Measurements from ENCODE around the gene FCN2.

Gene FCN2

GRCh38 chr9:134889386-134890154, 9.0 kb downstream of the FCN2 start:
- Histone ChIP-seq H3K27me3 (ENCODE audit: insufficient read depth, low read length) (peaks cover 12% of the 10 kb centered on the region; the same call in 1 of the 2 replicates), H3K4me1 (ENCODE audit: control insufficient read depth, insufficient read depth, low read length, unreplicated experiment) (no peaks in the 10 kb centered on the region)

GRCh38 chr9:134890155-134890495, 9.5 kb downstream of the FCN2 start:
- Histone ChIP-seq H3K27me3 (ENCODE audit: insufficient read depth, low read length) (peaks cover 12% of the 10 kb centered on the region; the same call in 1 of the 2 replicates), H3K79me2 (ENCODE audit: control insufficient read depth, insufficient read depth, low read length, unreplicated experiment) (no peaks in the 10 kb centered on the region), H3K36me3 (ENCODE audit: insufficient read depth, low read length) (no peaks in the 10 kb centered on the region), H3K4me3 (ENCODE audit: low read depth, low read length) (no peak overlapping the region), H3K27ac (ENCODE audit: low read depth, low read length) (no peak overlapping the region), H3K4me1 (ENCODE audit: control insufficient read depth, insufficient read depth, low read length, unreplicated experiment) (peaks cover 5% of the 10 kb centered on the region), H2AFZ (ENCODE audit: low read length, unreplicated experiment) (no peak overlapping the region)

More at GRCh38 chr9:134889386-134890154, 9.0 kb downstream of the FCN2 start:
- Histone ChIP-seq H3K79me2 (ENCODE audit: control insufficient read depth, insufficient read depth, low read length, unreplicated experiment) (no peaks in the 10 kb centered on the region), H3K27ac (ENCODE audit: low read depth, low read length) (no peak overlapping the region), H3K36me3 (ENCODE audit: insufficient read depth, low read length) (no peaks in the 10 kb centered on the region), H3K4me3 (ENCODE audit: low read depth, low read length) (no peak overlapping the region), H2AFZ (ENCODE audit: low read length, unreplicated experiment) (no peak overlapping the region)

- H3K27ac ChIP-seq (ENCODE audit: low read depth, low read length) = no peak overlapping the region
- H3K27me3 ChIP-seq (ENCODE audit: insufficient read depth, low read length) = peaks cover 12% of the 10 kb centered on the region; the same call in 1 of the 2 replicates
- no peaks in the 10 kb centered on the region for H3K79me2 ChIP-seq (ENCODE audit: control insufficient read depth, insufficient read depth, low read length, unreplicated experiment)
- H3K4me1 ChIP-seq (ENCODE audit: control insufficient read depth, insufficient read depth, low read length, unreplicated experiment) = peaks cover 12% of the 10 kb centered on the region
- no peak overlapping the region for H3K4me3 ChIP-seq (ENCODE audit: low read depth, low read length)
- H2AFZ ChIP-seq (ENCODE audit: low read length, unreplicated experiment) = no peak overlapping the region
- no peaks in the 10 kb centered on the region for H3K36me3 ChIP-seq (ENCODE audit: insufficient read depth, low read length)
Measured at GRCh38 chr9:134891053-134891452, 10.4 kb downstream of the FCN2 start.

- Histone ChIP-seq H2AFZ (ENCODE audit: low read length, unreplicated experiment) (no peak overlapping the region), H3K4me3 (ENCODE audit: low read depth, low read length) (no peak overlapping the region), H3K27me3 (ENCODE audit: insufficient read depth, low read length) (peaks cover 11% of the 10 kb centered on the region; the same call in 1 of the 2 replicates), H3K36me3 (ENCODE audit: insufficient read depth, low read length) (no peaks in the 10 kb centered on the region), H3K79me2 (ENCODE audit: control insufficient read depth, insufficient read depth, low read length, unreplicated experiment) (no peaks in the 10 kb centered on the region), H3K4me1 (ENCODE audit: control insufficient read depth, insufficient read depth, low read length, unreplicated experiment) (peaks cover 18% of the 10 kb centered on the region), H3K27ac (ENCODE audit: low read depth, low read length) (no peak overlapping the region)
Measured at GRCh38 chr9:134891713-134892112, 11.1 kb downstream of the FCN2 start.

GRCh38 chr9:134892221-134892620, 11.6 kb downstream of the FCN2 start:
- H3K27ac ChIP-seq (ENCODE audit: low read depth, low read length) = no peak overlapping the region
- H3K4me3 ChIP-seq (ENCODE audit: low read depth, low read length) = no peak overlapping the region
- H2AFZ ChIP-seq (ENCODE audit: low read length, unreplicated experiment) = no peak overlapping the region
- H3K27me3 ChIP-seq (ENCODE audit: insufficient read depth, low read length) = peaks cover 7% of the 10 kb centered on the region
- H3K4me1 ChIP-seq (ENCODE audit: control insufficient read depth, insufficient read depth, low read length, unreplicated experiment) = peaks cover 22% of the 10 kb centered on the region
- H3K79me2 ChIP-seq (ENCODE audit: control insufficient read depth, insufficient read depth, low read length, unreplicated experiment) = no peaks in the 10 kb centered on the region
- no peaks in the 10 kb centered on the region for H3K36me3 ChIP-seq (ENCODE audit: insufficient read depth, low read length)

GRCh38 chr9:134892820-134893420, 12.3 kb downstream of the FCN2 start:
- peaks cover 22% of the 10 kb centered on the region for H3K4me1 ChIP-seq (ENCODE audit: control insufficient read depth, insufficient read depth, low read length, unreplicated experiment)
- H2AFZ ChIP-seq (ENCODE audit: low read length, unreplicated experiment) = no peak overlapping the region
- H3K27me3 ChIP-seq (ENCODE audit: insufficient read depth, low read length) = peaks cover 8% of the 10 kb centered on the region; the same call in 1 of the 2 replicates
- no peaks in the 10 kb centered on the region for H3K36me3 ChIP-seq (ENCODE audit: insufficient read depth, low read length)
- no peak overlapping the region for H3K4me3 ChIP-seq (ENCODE audit: low read depth, low read length)
- H3K27ac ChIP-seq (ENCODE audit: low read depth, low read length) = no peak overlapping the region
- H3K79me2 ChIP-seq (ENCODE audit: control insufficient read depth, insufficient read depth, low read length, unreplicated experiment) = no peaks in the 10 kb centered on the region

GRCh38 chr9:134894136-134894860, 13.7 kb downstream of the FCN2 start:
- Histone ChIP-seq H3K4me1 (ENCODE audit: control insufficient read depth, insufficient read depth, low read length, unreplicated experiment) (peaks cover 22% of the 10 kb centered on the region), H3K36me3 (ENCODE audit: insufficient read depth, low read length) (no peaks in the 10 kb centered on the region), H3K27ac (ENCODE audit: low read depth, low read length) (no peak overlapping the region), H3K27me3 (ENCODE audit: insufficient read depth, low read length) (peaks cover 20% of the 10 kb centered on the region), H3K79me2 (ENCODE audit: control insufficient read depth, insufficient read depth, low read length, unreplicated experiment) (no peaks in the 10 kb centered on the region), H3K4me3 (ENCODE audit: low read depth, low read length) (no peak overlapping the region), H2AFZ (ENCODE audit: low read length, unreplicated experiment) (no peak overlapping the region)

GRCh38 chr9:134895097-134895496, 14.5 kb downstream of the FCN2 start:
- no peak overlapping the region for H3K4me3 ChIP-seq (ENCODE audit: low read depth, low read length)
- peak overlapping the region; percentile 36 for H3K27ac ChIP-seq (ENCODE audit: low read depth, low read length)
- H3K27me3 ChIP-seq (ENCODE audit: insufficient read depth, low read length) = peaks cover 20% of the 10 kb centered on the region
- no peak overlapping the region for H2AFZ ChIP-seq (ENCODE audit: low read length, unreplicated experiment)
- H3K36me3 ChIP-seq (ENCODE audit: insufficient read depth, low read length) = no peaks in the 10 kb centered on the region
- no peaks in the 10 kb centered on the region for H3K79me2 ChIP-seq (ENCODE audit: control insufficient read depth, insufficient read depth, low read length, unreplicated experiment)
- H3K4me1 ChIP-seq (ENCODE audit: control insufficient read depth, insufficient read depth, low read length, unreplicated experiment) = peaks cover 22% of the 10 kb centered on the region

- H3K4me1 ChIP-seq (ENCODE audit: control insufficient read depth, insufficient read depth, low read length, unreplicated experiment) = peaks cover 22% of the 10 kb centered on the region
- peak overlapping the region; percentile 36 for H3K27ac ChIP-seq (ENCODE audit: low read depth, low read length)
- H2AFZ ChIP-seq (ENCODE audit: low read length, unreplicated experiment) = no peak overlapping the region
- H3K4me3 ChIP-seq (ENCODE audit: low read depth, low read length) = peak overlapping the region; percentile 39; the same call in 1 of the 2 replicates
- no peaks in the 10 kb centered on the region for H3K36me3 ChIP-seq (ENCODE audit: insufficient read depth, low read length)
- H3K27me3 ChIP-seq (ENCODE audit: insufficient read depth, low read length) = peaks cover 20% of the 10 kb centered on the region
- no peaks in the 10 kb centered on the region for H3K79me2 ChIP-seq (ENCODE audit: control insufficient read depth, insufficient read depth, low read length, unreplicated experiment)
Measured at GRCh38 chr9:134895567-134895907, 14.9 kb downstream of the FCN2 start.

GRCh38 chr9:134895908-134896833, 15.6 kb downstream of the FCN2 start:
- Histone ChIP-seq H3K4me1 (ENCODE audit: control insufficient read depth, insufficient read depth, low read length, unreplicated experiment) (peaks cover 22% of the 10 kb centered on the region), H3K36me3 (ENCODE audit: insufficient read depth, low read length) (no peaks in the 10 kb centered on the region), H3K4me3 (ENCODE audit: low read depth, low read length) (peak overlapping the region; percentile 53), H2AFZ (ENCODE audit: low read length, unreplicated experiment) (no peak overlapping the region), H3K27ac (ENCODE audit: low read depth, low read length) (peak overlapping the region; percentile 70), H3K27me3 (ENCODE audit: insufficient read depth, low read length) (peaks cover 20% of the 10 kb centered on the region), H3K79me2 (ENCODE audit: control insufficient read depth, insufficient read depth, low read length, unreplicated experiment) (no peaks in the 10 kb centered on the region)

Measured in ACC112 (cell line).